ENCODE data around the gene SMIM1.

SMIM1 gene

GRCh38 chr1:3775490-3776230, 3.1 kb downstream of the SMIM1 start:
- no peaks in the 10 kb centered on the region for H3K4me1 ChIP-seq
- no peak overlapping the region for H2AFZ ChIP-seq
- no peak overlapping the region for H3K4me3 ChIP-seq (ENCODE audit: low read depth, low read length)
- peak; percentile 11 for TF ChIP-seq CTCF (IDR thresholded peaks at IDR 0.05)
- H3K79me2 ChIP-seq = no peaks in the 10 kb centered on the region
- H3K36me3 ChIP-seq (ENCODE audit: control insufficient read depth, insufficient read depth, low read length) = no peaks in the 10 kb centered on the region
- no peak overlapping the region for H3K4me2 ChIP-seq (ENCODE audit: low read length)
- no peak overlapping the region for H3K9ac ChIP-seq
- H3K27ac ChIP-seq = no peak overlapping the region
- no peaks in the 10 kb centered on the region for H3K9me3 ChIP-seq (ENCODE audit: control insufficient read depth, low read length)
- H3K27me3 ChIP-seq (ENCODE audit: control insufficient read depth, insufficient read depth, low read length) = no peaks in the 10 kb centered on the region

- TF ChIP-seq CTCF (IDR thresholded peaks at IDR 0.05) = no peak
- Histone ChIP-seq H3K4me3 (ENCODE audit: low read depth, low read length) (no peak overlapping the region), H3K9me3 (ENCODE audit: control insufficient read depth, low read length) (no peaks in the 10 kb centered on the region), H3K27ac (no peak overlapping the region), H3K4me1 (no peaks in the 10 kb centered on the region), H3K27me3 (ENCODE audit: control insufficient read depth, insufficient read depth, low read length) (no peaks in the 10 kb centered on the region), H2AFZ (no peak overlapping the region), H3K4me2 (ENCODE audit: low read length) (no peak overlapping the region), H3K9ac (no peak overlapping the region), H3K79me2 (no peaks in the 10 kb centered on the region), H3K36me3 (ENCODE audit: control insufficient read depth, insufficient read depth, low read length) (no peaks in the 10 kb centered on the region)
Observed at GRCh38 chr1:3776231-3776961, 3.8 kb downstream of the SMIM1 start.

- no peaks in the 10 kb centered on the region for H3K36me3 ChIP-seq (ENCODE audit: control insufficient read depth, insufficient read depth, low read length)
- H3K4me1 ChIP-seq = no peaks in the 10 kb centered on the region
- no peaks in the 10 kb centered on the region for H3K27me3 ChIP-seq (ENCODE audit: control insufficient read depth, insufficient read depth, low read length)
- TF ChIP-seq CTCF (IDR thresholded peaks at IDR 0.05) = no peak
- H3K79me2 ChIP-seq = no peaks in the 10 kb centered on the region
- no peak overlapping the region for H3K9ac ChIP-seq
- H3K4me3 ChIP-seq (ENCODE audit: low read depth, low read length) = no peak overlapping the region
- no peaks in the 10 kb centered on the region for H3K9me3 ChIP-seq (ENCODE audit: control insufficient read depth, low read length)
- H3K27ac ChIP-seq = no peak overlapping the region
- H2AFZ ChIP-seq = no peak overlapping the region
- H3K4me2 ChIP-seq (ENCODE audit: low read length) = no peak overlapping the region
Observed at GRCh38 chr1:3777078-3777547, 4.6 kb downstream of the SMIM1 start.

- Histone ChIP-seq H3K4me3 (ENCODE audit: low read depth, low read length) (no peak overlapping the region), H3K9me3 (ENCODE audit: control insufficient read depth, low read length) (no peaks in the 10 kb centered on the region), H2AFZ (no peak overlapping the region), H3K4me2 (ENCODE audit: low read length) (no peak overlapping the region), H3K27me3 (ENCODE audit: control insufficient read depth, insufficient read depth, low read length) (no peaks in the 10 kb centered on the region), H3K9ac (no peak overlapping the region), H3K36me3 (ENCODE audit: control insufficient read depth, insufficient read depth, low read length) (no peaks in the 10 kb centered on the region), H3K79me2 (no peaks in the 10 kb centered on the region), H3K4me1 (no peaks in the 10 kb centered on the region), H3K27ac (no peak overlapping the region)
- TF ChIP-seq CTCF (IDR thresholded peaks at IDR 0.05) = no peak
Observed at GRCh38 chr1:3777647-3778589, 5.4 kb downstream of the SMIM1 start.
